Myocyte (in vitro differentiated cells): Measurements from ENCODE around the gene MAPKAPK3. TPM values are rescaled to one million over a fixed set of nuclear protein-coding genes. Genes with fewer than 3 reads are reported as not detected.

Experiments used
- DNase-seq: peaks from one replicate; pipeline ENCODE4 v3.0.0-alpha.2; 2012; ENCODE audit warnings: low read depth
- total RNA-seq: library from RNA; depleted of rRNA; stranded (reverse); fragments of >200 nt; gene quantifications from 2 replicates; pipeline ENCODE4 v1.2.3, GENCODE V29; 2014

Gene MAPKAPK3
- total RNA-seq, 1 donor from 2014 or later, result 91.0 TPM

GRCh38 chr3:50607271-50608091 lies 9.5 kb upstream of the MAPKAPK3 start:
- no peak for DNase-seq

- no peak for DNase-seq
These were observed 8.7 kb upstream of the MAPKAPK3 start for GRCh38 chr3:50608278-50608677.

- no peak for DNase-seq
These were observed 7.7 kb upstream of the MAPKAPK3 start for GRCh38 chr3:50609071-50609762.

- DNase-seq, result no peak
These were observed 7.2 kb upstream of the MAPKAPK3 start for GRCh38 chr3:50609763-50610085.

GRCh38 chr3:50610181-50610971 lies 6.6 kb upstream of the MAPKAPK3 start:
- no peak for DNase-seq

- DNase-seq, result no peak
These were observed 5.9 kb upstream of the MAPKAPK3 start for GRCh38 chr3:50610992-50611463.

GRCh38 chr3:50611464-50612233 lies 5.3 kb upstream of the MAPKAPK3 start, which contains the start of gene CISH:
CISH (minus strand) TSS chr3:50611774; CDS start chr3:50611650, 124 bp downstream.
- DNase-seq, result peak; percentile 94

GRCh38 chr3:50612234-50612882 lies 4.6 kb upstream of the MAPKAPK3 start:
- DNase-seq, result no peak

- no peak for DNase-seq
These were observed 3.7 kb upstream of the MAPKAPK3 start for GRCh38 chr3:50612970-50613846.

- no peak for DNase-seq
These were observed 1.8 kb upstream of the MAPKAPK3 start for GRCh38 chr3:50615190-50615589.

- peak; percentile 81 for DNase-seq
These were observed 765 bp upstream of the MAPKAPK3 start for GRCh38 chr3:50616003-50616769.

GRCh38 chr3:50616770-50617095 lies 218 bp upstream of the MAPKAPK3 start:
- peak; percentile 92 for DNase-seq

- peak; percentile 19 for DNase-seq
These were observed 1.0 kb downstream of the MAPKAPK3 start for GRCh38 chr3:50617911-50618481.

- DNase-seq, result peak; percentile 26
These were observed 3.5 kb downstream of the MAPKAPK3 start for GRCh38 chr3:50620420-50620819.

- DNase-seq, result peak; percentile 49
These were observed 3.9 kb downstream of the MAPKAPK3 start for GRCh38 chr3:50620820-50621219.

GRCh38 chr3:50622881-50623280 lies 5.9 kb downstream of the MAPKAPK3 start:
- DNase-seq, result no peak

GRCh38 chr3:50623840-50624474 lies 7.0 kb downstream of the MAPKAPK3 start:
- peak; percentile 59 for DNase-seq

GRCh38 chr3:50624634-50625033 lies 7.7 kb downstream of the MAPKAPK3 start:
- no peak for DNase-seq
